ENCODE measurements around the gene PTPRU. TPM values are rescaled to one million over a fixed set of nuclear protein-coding genes. Genes with fewer than 3 reads are reported as not detected.
A peak's percentile ranks its signal among the peaks of the same experiment; 100 is the strongest.

The PTPRU gene
- total and polyA plus RNA-seq, 2 of the 8 experiments (the other 6 are each of a cell fraction or from before 2014, with no cell fraction given): 33.8 to 41.8 TPM

DNA sequence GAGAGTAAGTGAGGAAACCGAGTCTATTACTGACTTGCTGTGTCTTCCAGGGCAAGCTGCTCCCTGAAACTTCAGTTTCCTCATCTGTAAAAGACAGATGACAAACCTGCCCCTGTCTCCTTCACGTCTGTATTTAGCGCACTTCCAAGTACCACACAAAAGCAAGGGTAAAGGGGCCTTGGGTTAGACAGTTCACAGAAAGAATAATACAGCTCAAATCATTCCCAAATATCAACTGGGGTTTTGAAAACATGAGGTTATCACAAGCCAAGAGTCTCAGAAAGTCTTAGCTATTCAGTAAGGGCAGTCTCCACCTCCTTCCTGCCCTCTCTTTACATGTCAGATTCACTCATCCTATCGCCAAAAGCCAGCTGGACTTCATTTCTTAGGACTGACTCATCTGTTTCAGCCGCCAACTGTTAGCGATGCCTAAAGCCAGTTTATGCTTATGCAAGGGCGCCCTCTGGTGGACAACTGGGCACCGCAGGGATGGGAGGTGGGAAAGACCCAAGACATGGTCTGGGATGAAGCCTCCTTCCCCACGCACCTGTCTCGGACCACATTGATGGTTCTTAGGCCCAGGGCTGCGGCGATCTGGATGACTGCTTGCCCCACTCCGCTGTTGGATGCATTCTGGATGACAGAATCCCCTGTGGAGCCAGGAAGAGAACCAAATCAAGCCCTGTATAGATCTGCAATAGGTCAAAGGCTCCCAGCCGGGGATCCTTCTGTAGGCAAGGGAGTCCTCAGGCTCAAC, 33.6 kb upstream of the PTPRU start (continued):
- TF ChIP-seq CHD7 (IDR thresholded peaks at IDR 0.05; ENCODE audit: insufficient replicate concordance, low read length) (no peak), SIX5 (IDR thresholded peaks at IDR 0.05; ENCODE audit: low read depth, low read length) (no peak), RXRA (IDR thresholded peaks at IDR 0.05; ENCODE audit: insufficient read depth, low read depth, low read length) (no peak), NANOG (IDR thresholded peaks at IDR 0.05; ENCODE audit: insufficient read depth, low read depth, low read length, poor library complexity, severe bottlenecking) (no peak), TCF12 (IDR thresholded peaks at IDR 0.05; ENCODE audit: low read depth, low read length) (0 out of 2 replicates have a peak, but pooled peaks have one; percentile 27), USF2 (IDR thresholded peaks at IDR 0.05; ENCODE audit: low read length) (no peak)

Measured in H1 (cell line).